Panc1 (cell line): ENCODE data around the gene MTUS2.

Experiments used
- CTCF ChIP-seq: fragments of 450-650 bp; IDR thresholded peaks from 2 replicates; pipeline ENCODE4 v1.5.1; 2017; ENCODE audit warnings: mild to moderate bottlenecking
- POLR2AphosphoS5 ChIP-seq: IDR thresholded peaks from 2 replicates; pipeline ENCODE4 v1.6.1; 2012; ENCODE audit warnings: mild to moderate bottlenecking, low read depth, low read length, moderate library complexity
- SIN3A ChIP-seq: IDR thresholded peaks from 2 replicates; pipeline ENCODE4 v1.6.1; 2012; ENCODE audit warnings: low read depth, mild to moderate bottlenecking, low read length, moderate library complexity, borderline replicate concordance; ENCODE audit not compliant: insufficient read depth

- TF ChIP-seq SIN3A, result no peak
- no peak for TF ChIP-seq CTCF
- TF ChIP-seq POLR2AphosphoS5, result no peak
These were observed 539.0 kb downstream of the MTUS2 start for GRCh38 chr13:29359181-29359580.
